ENCODE measurements around the gene NAIF1. TPM values are rescaled to one million over a fixed set of nuclear protein-coding genes. Genes with fewer than 3 reads are reported as not detected.

Gene NAIF1
- total and polyA plus RNA-seq, 2 experiments from 2014 or later: 4.9 to 5.5 TPM

DNA sequence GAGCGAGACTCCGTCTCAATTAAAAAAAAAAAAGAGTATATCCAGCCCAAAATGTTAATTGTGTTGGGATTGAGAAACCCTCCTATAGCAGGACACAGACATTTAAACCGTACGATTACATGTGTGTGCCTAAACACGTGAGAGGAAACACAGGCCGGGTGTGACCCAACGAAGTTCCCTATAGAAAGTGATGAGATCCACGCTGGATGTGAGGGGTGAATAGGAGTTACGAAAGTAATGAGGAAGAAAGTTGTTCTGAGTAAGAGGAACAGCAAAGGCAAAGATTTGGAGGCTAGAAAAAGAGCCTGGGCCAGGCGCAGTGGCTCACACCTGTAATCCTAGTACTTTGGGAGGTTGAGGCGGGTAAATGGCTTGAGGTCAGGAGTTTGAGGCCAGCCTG, 13.6 kb downstream of the NAIF1 start:
- peaks cover 30% of the 10 kb centered on the region for H3K4me1 Mint-ChIP-seq
- no peak for ATAC-seq

DNA sequence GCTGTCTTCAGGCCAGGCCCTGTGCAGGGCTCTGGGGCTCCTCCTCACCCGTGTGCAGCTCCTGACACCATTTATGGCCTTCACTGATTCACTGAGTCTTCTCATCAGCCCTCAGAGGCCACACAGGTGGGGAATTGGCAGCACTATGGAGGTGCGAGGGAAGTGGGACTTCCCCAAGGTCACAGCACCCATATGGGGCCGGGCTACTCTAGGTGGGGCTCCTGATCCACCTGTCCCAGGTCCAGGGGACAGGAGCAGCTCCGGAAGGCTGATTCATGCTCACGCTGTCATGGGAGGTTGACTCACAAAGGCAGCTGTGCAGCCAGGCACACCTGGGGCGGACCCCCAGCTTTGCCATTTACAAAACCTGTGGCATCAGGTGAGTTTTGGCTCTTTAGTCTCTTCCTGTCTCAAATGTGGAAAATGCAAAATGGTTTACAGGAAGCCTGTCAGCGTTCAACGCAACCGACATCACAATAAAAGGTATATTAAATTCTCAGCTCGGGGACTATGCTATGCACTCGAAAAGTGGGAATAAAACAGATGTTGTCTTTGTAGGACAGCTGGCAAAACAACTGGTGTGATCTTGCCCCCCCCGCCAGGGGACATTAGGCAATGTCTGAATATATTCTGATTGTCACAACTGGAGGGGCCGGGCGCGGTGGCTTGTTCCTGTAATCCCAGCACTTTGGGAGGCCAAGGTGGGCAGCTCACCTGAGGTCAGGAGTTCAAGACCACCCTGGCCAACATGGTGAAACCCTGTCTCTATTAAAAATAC, 15.0 kb downstream of the NAIF1 start:
- DNase-seq (ENCODE audit: low spot score) (no peak), ATAC-seq (no peak)
- Histone ChIP-seq H3K79me2 (replicated peaks; ENCODE audit: insufficient read depth) (no peaks in the 10 kb centered on the region), H2AFZ (0 out of 2 replicates have a peak overlapping the region, but pooled peaks have one; percentile 32), H3K4me3 (no peak overlapping the region), H3K4me2 (no peak overlapping the region), H3K27ac (ENCODE audit: low read depth) (no peak overlapping the region), H3K9me2 (ENCODE audit: insufficient read depth) (0 out of 2 replicates have a peak, but pooled peaks cover 3% of the 10 kb centered on the region), H3F3A (replicated peaks; ENCODE audit: low read depth) (peaks cover 7% of the 10 kb centered on the region), H3K4me1 (ENCODE audit: insufficient read depth) (peaks cover 14% of the 10 kb centered on the region), H4K20me1 (replicated peaks; ENCODE audit: insufficient read depth) (no peaks in the 10 kb centered on the region), H3K36me3 (ENCODE audit: insufficient read depth) (no peaks in the 10 kb centered on the region), H3K27me3 (ENCODE audit: insufficient read depth) (no peaks in the 10 kb centered on the region)
- Mint-ChIP-seq H3K36me3 (ENCODE audit: low read depth) (no peaks in the 10 kb centered on the region), H3K4me3 (no peak overlapping the region), H3K27me3 (ENCODE audit: insufficient read depth, low read depth, poor library complexity) (peaks cover 12% of the 10 kb centered on the region), H3K27ac (no peak overlapping the region), H3K9me3 (no peaks in the 10 kb centered on the region; the same call in 1 of the 3 replicates), H3K4me1 (peaks cover 18% of the 10 kb centered on the region)
- TF ChIP-seq JUNB (IDR thresholded peaks at IDR 0.05; ENCODE audit: unreplicated experiment): no peak
- no peak for TF ChIP-seq CREB1 (CRISPR knock-in tag; IDR thresholded peaks at IDR 0.05; ENCODE audit: low read depth)
- no peak for TF ChIP-seq NANOG (IDR thresholded peaks at IDR 0.05; ENCODE audit: borderline replicate concordance)
- TF ChIP-seq, protein P1, sequence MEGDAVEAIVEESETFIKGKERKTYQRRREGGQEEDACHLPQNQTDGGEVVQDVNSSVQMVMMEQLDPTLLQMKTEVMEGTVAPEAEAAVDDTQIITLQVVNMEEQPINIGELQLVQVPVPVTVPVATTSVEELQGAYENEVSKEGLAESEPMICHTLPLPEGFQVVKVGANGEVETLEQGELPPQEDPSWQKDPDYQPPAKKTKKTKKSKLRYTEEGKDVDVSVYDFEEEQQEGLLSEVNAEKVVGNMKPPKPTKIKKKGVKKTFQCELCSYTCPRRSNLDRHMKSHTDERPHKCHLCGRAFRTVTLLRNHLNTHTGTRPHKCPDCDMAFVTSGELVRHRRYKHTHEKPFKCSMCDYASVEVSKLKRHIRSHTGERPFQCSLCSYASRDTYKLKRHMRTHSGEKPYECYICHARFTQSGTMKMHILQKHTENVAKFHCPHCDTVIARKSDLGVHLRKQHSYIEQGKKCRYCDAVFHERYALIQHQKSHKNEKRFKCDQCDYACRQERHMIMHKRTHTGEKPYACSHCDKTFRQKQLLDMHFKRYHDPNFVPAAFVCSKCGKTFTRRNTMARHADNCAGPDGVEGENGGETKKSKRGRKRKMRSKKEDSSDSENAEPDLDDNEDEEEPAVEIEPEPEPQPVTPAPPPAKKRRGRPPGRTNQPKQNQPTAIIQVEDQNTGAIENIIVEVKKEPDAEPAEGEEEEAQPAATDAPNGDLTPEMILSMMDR (conservative IDR thresholded peaks at IDR 0.05; ENCODE audit: low read depth in 2 of 2): no peak
- TF ChIP-seq EZH2 (IDR thresholded peaks at IDR 0.05; ENCODE audit: low read depth, unreplicated experiment): no peak

More for the DNA sequence above, 13.6 kb downstream of the NAIF1 start:
- no peak overlapping the region for H3K4me3 ChIP-seq
- H3K36me3 ChIP-seq (ENCODE audit: insufficient read depth): no peaks in the 10 kb centered on the region
- no peaks in the 10 kb centered on the region for H3K27me3 ChIP-seq (ENCODE audit: insufficient read depth)
- H3K4me2 ChIP-seq: no peak overlapping the region
- H4K20me1 ChIP-seq (replicated peaks; ENCODE audit: insufficient read depth): no peaks in the 10 kb centered on the region
- no peaks in the 10 kb centered on the region for H3K79me2 ChIP-seq (replicated peaks; ENCODE audit: insufficient read depth)
- H3K36me3 Mint-ChIP-seq (ENCODE audit: low read depth): no peaks in the 10 kb centered on the region
- no peak overlapping the region for H3K27ac Mint-ChIP-seq
- no peak for TF ChIP-seq ZNF331 (CRISPR knock-in tag; IDR thresholded peaks at IDR 0.05; ENCODE audit: low read depth)
- no peak for TF ChIP-seq STAT1 (IDR thresholded peaks at IDR 0.05; ENCODE audit: unreplicated experiment)
- TF ChIP-seq, protein P1 (conservative IDR thresholded peaks at IDR 0.05; ENCODE audit: low read depth in 2 of 2): no peak
- TF ChIP-seq CREB1 (CRISPR knock-in tag; IDR thresholded peaks at IDR 0.05; ENCODE audit: low read depth): no peak
- no peak for TF ChIP-seq EZH2 (IDR thresholded peaks at IDR 0.05; ENCODE audit: low read depth, unreplicated experiment)
- no peak for TF ChIP-seq JUNB (IDR thresholded peaks at IDR 0.05; ENCODE audit: unreplicated experiment)
- TF ChIP-seq, protein P2, sequence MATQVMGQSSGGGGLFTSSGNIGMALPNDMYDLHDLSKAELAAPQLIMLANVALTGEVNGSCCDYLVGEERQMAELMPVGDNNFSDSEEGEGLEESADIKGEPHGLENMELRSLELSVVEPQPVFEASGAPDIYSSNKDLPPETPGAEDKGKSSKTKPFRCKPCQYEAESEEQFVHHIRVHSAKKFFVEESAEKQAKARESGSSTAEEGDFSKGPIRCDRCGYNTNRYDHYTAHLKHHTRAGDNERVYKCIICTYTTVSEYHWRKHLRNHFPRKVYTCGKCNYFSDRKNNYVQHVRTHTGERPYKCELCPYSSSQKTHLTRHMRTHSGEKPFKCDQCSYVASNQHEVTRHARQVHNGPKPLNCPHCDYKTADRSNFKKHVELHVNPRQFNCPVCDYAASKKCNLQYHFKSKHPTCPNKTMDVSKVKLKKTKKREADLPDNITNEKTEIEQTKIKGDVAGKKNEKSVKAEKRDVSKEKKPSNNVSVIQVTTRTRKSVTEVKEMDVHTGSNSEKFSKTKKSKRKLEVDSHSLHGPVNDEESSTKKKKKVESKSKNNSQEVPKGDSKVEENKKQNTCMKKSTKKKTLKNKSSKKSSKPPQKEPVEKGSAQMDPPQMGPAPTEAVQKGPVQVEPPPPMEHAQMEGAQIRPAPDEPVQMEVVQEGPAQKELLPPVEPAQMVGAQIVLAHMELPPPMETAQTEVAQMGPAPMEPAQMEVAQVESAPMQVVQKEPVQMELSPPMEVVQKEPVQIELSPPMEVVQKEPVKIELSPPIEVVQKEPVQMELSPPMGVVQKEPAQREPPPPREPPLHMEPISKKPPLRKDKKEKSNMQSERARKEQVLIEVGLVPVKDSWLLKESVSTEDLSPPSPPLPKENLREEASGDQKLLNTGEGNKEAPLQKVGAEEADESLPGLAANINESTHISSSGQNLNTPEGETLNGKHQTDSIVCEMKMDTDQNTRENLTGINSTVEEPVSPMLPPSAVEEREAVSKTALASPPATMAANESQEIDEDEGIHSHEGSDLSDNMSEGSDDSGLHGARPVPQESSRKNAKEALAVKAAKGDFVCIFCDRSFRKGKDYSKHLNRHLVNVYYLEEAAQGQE (IDR thresholded peaks at IDR 0.05; ENCODE audit: unreplicated experiment): no peak
- TF ChIP-seq EZH2phosphoT487 (IDR thresholded peaks at IDR 0.05; ENCODE audit: unreplicated experiment): no peak
- peaks cover 18% of the 10 kb centered on the region for H3K4me1 ChIP-seq (ENCODE audit: insufficient read depth)
- H3K9me3 Mint-ChIP-seq: no peaks in the 10 kb centered on the region; the same call in 1 of the 3 replicates
- H3K27me3 Mint-ChIP-seq (ENCODE audit: insufficient read depth, low read depth, poor library complexity): peaks cover 15% of the 10 kb centered on the region
- H3F3A ChIP-seq (replicated peaks; ENCODE audit: low read depth): peaks cover 9% of the 10 kb centered on the region
- no peak overlapping the region for H3K27ac ChIP-seq (ENCODE audit: low read depth)
- H3K9me2 ChIP-seq (ENCODE audit: insufficient read depth): 0 out of 2 replicates have a peak, but pooled peaks cover 3% of the 10 kb centered on the region
- no peak overlapping the region for H3K4me3 Mint-ChIP-seq
- H2AFZ ChIP-seq: no peak overlapping the region
- DNase-seq (ENCODE audit: low spot score): no peak

Data from GM23338 (cell line).